Sigmoid colon (tissue), 4 donors: ENCODE results near the gene ZBTB5.

ENCODE experiments used
- POLR2AphosphoS5 ChIP-seq, 4 donors: sonication (generic); formaldehyde crosslinking; IDR thresholded peaks; one replicate each; pipeline ENCODE4 v1.6.1; 2017; ENCODE audit warnings: antibody characterized with exemption in 4 of 4
- TF ChIP-seq, protein P1 (sequence below), 4 experiments: fragments of 450-650 bp in 3 of 4; fragments of 200-600 bp in 1 of 4; IDR thresholded peaks; one replicate each; pipeline ENCODE4 v1.5.1; 2016 to 2019; ENCODE audit warnings: antibody characterized with exemption in 4 of 4, mild to moderate bottlenecking in 3 of 4, moderate library complexity in 2 of 4

GRCh38 chr9:37410354-37410861 lies 54.8 kb downstream of the ZBTB5 start:
- TF ChIP-seq, protein P1, sequence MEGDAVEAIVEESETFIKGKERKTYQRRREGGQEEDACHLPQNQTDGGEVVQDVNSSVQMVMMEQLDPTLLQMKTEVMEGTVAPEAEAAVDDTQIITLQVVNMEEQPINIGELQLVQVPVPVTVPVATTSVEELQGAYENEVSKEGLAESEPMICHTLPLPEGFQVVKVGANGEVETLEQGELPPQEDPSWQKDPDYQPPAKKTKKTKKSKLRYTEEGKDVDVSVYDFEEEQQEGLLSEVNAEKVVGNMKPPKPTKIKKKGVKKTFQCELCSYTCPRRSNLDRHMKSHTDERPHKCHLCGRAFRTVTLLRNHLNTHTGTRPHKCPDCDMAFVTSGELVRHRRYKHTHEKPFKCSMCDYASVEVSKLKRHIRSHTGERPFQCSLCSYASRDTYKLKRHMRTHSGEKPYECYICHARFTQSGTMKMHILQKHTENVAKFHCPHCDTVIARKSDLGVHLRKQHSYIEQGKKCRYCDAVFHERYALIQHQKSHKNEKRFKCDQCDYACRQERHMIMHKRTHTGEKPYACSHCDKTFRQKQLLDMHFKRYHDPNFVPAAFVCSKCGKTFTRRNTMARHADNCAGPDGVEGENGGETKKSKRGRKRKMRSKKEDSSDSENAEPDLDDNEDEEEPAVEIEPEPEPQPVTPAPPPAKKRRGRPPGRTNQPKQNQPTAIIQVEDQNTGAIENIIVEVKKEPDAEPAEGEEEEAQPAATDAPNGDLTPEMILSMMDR (IDR thresholded peaks at IDR 0.05): no peak
- TF ChIP-seq POLR2AphosphoS5 (IDR thresholded peaks at IDR 0.05): no peak
